ENCODE data around the gene CADM1. TPM values are rescaled to one million over a fixed set of nuclear protein-coding genes. Genes with fewer than 3 reads are reported as not detected.

CADM1 gene
- total and polyA plus RNA-seq, 2 experiments from 2014 or later = 16.5 to 18.0 TPM

DNA sequence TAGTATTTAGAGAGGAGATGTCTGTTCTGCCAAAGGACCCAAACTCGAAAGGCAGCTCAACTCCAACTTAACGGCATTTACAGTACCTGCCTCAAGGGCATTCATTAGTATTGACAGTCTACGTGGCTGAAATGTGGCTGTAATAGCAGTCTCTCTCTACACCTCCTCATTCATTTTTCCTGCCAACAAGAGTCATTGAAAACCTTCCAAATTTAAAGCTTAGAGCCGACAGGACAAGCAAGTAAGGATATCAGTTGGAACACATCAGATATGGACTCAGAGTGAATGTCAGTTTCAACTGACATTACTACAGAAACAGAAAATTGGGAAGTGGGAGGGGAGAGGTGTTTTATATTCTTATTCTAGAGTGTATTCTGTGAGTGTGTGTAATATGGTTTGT, 253.1 kb downstream of the CADM1 start (continued):
- TF ChIP-seq JUNB (IDR thresholded peaks at IDR 0.05; ENCODE audit: unreplicated experiment) = no peak

- Histone ChIP-seq H3K9me2 (ENCODE audit: insufficient read depth) (no peaks in the 10 kb centered on the region), H3K4me3 (no peak overlapping the region), H3K27me3 (ENCODE audit: insufficient read depth) (no peaks in the 10 kb centered on the region), H3K36me3 (ENCODE audit: insufficient read depth) (no peaks in the 10 kb centered on the region), H2AFZ (no peak overlapping the region), H3K27ac (ENCODE audit: low read depth) (no peak overlapping the region), H3K4me1 (ENCODE audit: insufficient read depth) (no peaks in the 10 kb centered on the region), H3F3A (replicated peaks; ENCODE audit: low read depth) (no peaks in the 10 kb centered on the region), H3K4me2 (no peak overlapping the region), H3K79me2 (replicated peaks; ENCODE audit: insufficient read depth) (no peaks in the 10 kb centered on the region), H4K20me1 (replicated peaks; ENCODE audit: insufficient read depth) (no peaks in the 10 kb centered on the region)
- Mint-ChIP-seq H3K27me3 (ENCODE audit: insufficient read depth, low read depth, poor library complexity) (no peaks in the 10 kb centered on the region), H3K4me1 (peaks cover 14% of the 10 kb centered on the region; the same call in 2 of the 3 replicates), H3K27ac (no peak overlapping the region), H3K9me3 (no peaks in the 10 kb centered on the region), H3K36me3 (ENCODE audit: low read depth) (no peaks in the 10 kb centered on the region), H3K4me3 (no peak overlapping the region)
- no peak for DNase-seq (ENCODE audit: low spot score)
- no peak for TF ChIP-seq CREB1 (CRISPR knock-in tag; IDR thresholded peaks at IDR 0.05; ENCODE audit: low read depth)
- TF ChIP-seq ETS1 (IDR thresholded peaks at IDR 0.05) = no peak
- TF ChIP-seq, protein P1, sequence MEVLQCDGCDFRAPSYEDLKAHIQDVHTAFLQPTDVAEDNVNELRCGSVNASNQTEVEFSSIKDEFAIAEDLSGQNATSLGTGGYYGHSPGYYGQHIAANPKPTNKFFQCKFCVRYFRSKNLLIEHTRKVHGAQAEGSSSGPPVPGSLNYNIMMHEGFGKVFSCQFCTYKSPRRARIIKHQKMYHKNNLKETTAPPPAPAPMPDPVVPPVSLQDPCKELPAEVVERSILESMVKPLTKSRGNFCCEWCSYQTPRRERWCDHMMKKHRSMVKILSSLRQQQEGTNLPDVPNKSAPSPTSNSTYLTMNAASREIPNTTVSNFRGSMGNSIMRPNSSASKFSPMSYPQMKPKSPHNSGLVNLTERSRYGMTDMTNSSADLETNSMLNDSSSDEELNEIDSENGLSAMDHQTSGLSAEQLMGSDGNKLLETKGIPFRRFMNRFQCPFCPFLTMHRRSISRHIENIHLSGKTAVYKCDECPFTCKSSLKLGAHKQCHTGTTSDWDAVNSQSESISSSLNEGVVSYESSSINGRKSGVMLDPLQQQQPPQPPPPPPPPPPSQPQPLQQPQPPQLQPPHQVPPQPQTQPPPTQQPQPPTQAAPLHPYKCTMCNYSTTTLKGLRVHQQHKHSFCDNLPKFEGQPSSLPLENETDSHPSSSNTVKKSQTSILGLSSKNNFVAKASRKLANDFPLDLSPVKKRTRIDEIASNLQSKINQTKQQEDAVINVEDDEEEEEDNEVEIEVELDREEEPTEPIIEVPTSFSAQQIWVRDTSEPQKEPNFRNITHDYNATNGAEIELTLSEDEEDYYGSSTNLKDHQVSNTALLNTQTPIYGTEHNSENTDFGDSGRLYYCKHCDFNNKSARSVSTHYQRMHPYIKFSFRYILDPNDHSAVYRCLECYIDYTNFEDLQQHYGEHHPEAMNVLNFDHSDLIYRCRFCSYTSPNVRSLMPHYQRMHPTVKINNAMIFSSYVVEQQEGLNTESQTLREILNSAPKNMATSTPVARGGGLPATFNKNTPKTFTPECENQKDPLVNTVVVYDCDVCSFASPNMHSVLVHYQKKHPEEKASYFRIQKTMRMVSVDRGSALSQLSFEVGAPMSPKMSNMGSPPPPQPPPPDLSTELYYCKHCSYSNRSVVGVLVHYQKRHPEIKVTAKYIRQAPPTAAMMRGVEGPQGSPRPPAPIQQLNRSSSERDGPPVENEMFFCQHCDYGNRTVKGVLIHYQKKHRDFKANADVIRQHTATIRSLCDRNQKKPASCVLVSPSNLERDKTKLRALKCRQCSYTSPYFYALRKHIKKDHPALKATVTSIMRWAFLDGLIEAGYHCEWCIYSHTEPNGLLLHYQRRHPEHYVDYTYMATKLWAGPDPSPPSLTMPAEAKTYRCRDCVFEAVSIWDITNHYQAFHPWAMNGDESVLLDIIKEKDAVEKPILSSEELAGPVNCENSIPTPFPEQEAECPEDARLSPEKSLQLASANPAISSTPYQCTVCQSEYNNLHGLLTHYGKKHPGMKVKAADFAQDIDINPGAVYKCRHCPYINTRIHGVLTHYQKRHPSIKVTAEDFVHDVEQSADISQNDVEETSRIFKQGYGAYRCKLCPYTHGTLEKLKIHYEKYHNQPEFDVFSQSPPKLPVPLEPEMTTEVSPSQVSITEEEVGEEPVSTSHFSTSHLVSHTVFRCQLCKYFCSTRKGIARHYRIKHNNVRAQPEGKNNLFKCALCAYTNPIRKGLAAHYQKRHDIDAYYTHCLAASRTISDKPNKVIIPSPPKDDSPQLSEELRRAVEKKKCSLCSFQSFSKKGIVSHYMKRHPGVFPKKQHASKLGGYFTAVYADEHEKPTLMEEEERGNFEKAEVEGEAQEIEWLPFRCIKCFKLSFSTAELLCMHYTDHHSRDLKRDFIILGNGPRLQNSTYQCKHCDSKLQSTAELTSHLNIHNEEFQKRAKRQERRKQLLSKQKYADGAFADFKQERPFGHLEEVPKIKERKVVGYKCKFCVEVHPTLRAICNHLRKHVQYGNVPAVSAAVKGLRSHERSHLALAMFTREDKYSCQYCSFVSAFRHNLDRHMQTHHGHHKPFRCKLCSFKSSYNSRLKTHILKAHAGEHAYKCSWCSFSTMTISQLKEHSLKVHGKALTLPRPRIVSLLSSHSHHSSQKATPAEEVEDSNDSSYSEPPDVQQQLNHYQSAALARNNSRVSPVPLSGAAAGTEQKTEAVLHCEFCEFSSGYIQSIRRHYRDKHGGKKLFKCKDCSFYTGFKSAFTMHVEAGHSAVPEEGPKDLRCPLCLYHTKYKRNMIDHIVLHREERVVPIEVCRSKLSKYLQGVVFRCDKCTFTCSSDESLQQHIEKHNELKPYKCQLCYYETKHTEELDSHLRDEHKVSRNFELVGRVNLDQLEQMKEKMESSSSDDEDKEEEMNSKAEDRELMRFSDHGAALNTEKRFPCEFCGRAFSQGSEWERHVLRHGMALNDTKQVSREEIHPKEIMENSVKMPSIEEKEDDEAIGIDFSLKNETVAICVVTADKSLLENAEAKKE (CRISPR knock-in tag; IDR thresholded peaks at IDR 0.05) = no peak
- no peak for TF ChIP-seq POLR2AphosphoS5 (IDR thresholded peaks at IDR 0.05; ENCODE audit: low read depth)
- no peak for TF ChIP-seq REST (IDR thresholded peaks at IDR 0.05; ENCODE audit: unreplicated experiment)
- TF ChIP-seq JUNB (IDR thresholded peaks at IDR 0.05; ENCODE audit: unreplicated experiment) = no peak
- TF ChIP-seq STAT1 (IDR thresholded peaks at IDR 0.05; ENCODE audit: unreplicated experiment) = no peak
- no peak for TF ChIP-seq EZH2phosphoT487 (IDR thresholded peaks at IDR 0.05; ENCODE audit: unreplicated experiment)
- no peak for TF ChIP-seq ZNF331 (CRISPR knock-in tag; IDR thresholded peaks at IDR 0.05; ENCODE audit: low read depth)
- no peak for TF ChIP-seq CTCF (conservative IDR thresholded peaks at IDR 0.05; ENCODE audit: low read depth in 2 of 2)
- no peak for ATAC-seq
These were observed 255.1 kb downstream of the CADM1 start for GRCh38 chr11:115249061-115249578.
